ENCODE measurements around the gene RING1.

Gene RING1

GRCh38 chr6:33208091-33208967, at the start of gene RING1:
TSS of gene RING1 (plus strand) at chr6:33208500. CDS start at chr6:33208823, 323 bp downstream.
- peak; percentile 45 to 49 for ATAC-seq

- ATAC-seq: no peak
Measured at GRCh38 chr6:33160096-33160495, 48.2 kb upstream of the RING1 start.

- ATAC-seq: no peak
Measured at GRCh38 chr6:33160728-33161344, 47.5 kb upstream of the RING1 start.

GRCh38 chr6:33161354-33162331, 46.7 kb upstream of the RING1 start:
- peak; percentile 92 to 95 for ATAC-seq

GRCh38 chr6:33163540-33163939, 44.8 kb upstream of the RING1 start:
- no peak for ATAC-seq

- ATAC-seq: no peak
Measured at GRCh38 chr6:33164176-33164575, 44.1 kb upstream of the RING1 start.

GRCh38 chr6:33164665-33165373, 43.5 kb upstream of the RING1 start:
- ATAC-seq: no peak

GRCh38 chr6:33165581-33166258, 42.6 kb upstream of the RING1 start:
- ATAC-seq: no peak

- ATAC-seq: no peak
Measured at GRCh38 chr6:33166363-33166762, 41.9 kb upstream of the RING1 start.

- ATAC-seq: no peak
Measured at GRCh38 chr6:33166811-33167210, 41.5 kb upstream of the RING1 start.

GRCh38 chr6:33167374-33168283, 40.7 kb upstream of the RING1 start:
- no peak for ATAC-seq

- ATAC-seq: no peak
Measured at GRCh38 chr6:33168284-33168601, 40.1 kb upstream of the RING1 start.

- no peak for ATAC-seq
Measured at GRCh38 chr6:33168639-33169038, 39.7 kb upstream of the RING1 start.

GRCh38 chr6:33169291-33170175, 38.8 kb upstream of the RING1 start:
- no peak for ATAC-seq

GRCh38 chr6:33170176-33171015, 37.9 kb upstream of the RING1 start:
- ATAC-seq: no peak

- ATAC-seq: no peak
Measured at GRCh38 chr6:33171016-33171879, 37.1 kb upstream of the RING1 start.

- no peak for ATAC-seq
Measured at GRCh38 chr6:33171880-33172687, 36.2 kb upstream of the RING1 start.

Measured in activated CD4-positive, CD25-positive, alpha-beta regulatory T cell treated with anti-CD3 and anti-CD28 coated beads, Interleukin-2, amount 50 U/mL, for 24 hours (primary cell).